NT2/D1 (cell line): ENCODE results near the gene FRMD4A.

Source experiments
- YY1 ChIP-seq: IDR thresholded peaks from 2 replicates; pipeline ENCODE4 v1.6.1; 2011; ENCODE audit not compliant: insufficient read length, insufficient read depth
- ZNF274 ChIP-seq: IDR thresholded peaks from 2 replicates; pipeline ENCODE4 v1.6.1; 2011; ENCODE audit warnings: mild to moderate bottlenecking, low read depth, low read length

- no peak for TF ChIP-seq YY1
- TF ChIP-seq ZNF274, result no peak
These were observed 499.0 kb downstream of the FRMD4A start for GRCh38 chr10:13831711-13832141.
